Right cardiac atrium (tissue), 5 donors: Measurements from ENCODE around the gene SGCA. TPM values are rescaled to one million over a fixed set of nuclear protein-coding genes. Genes with fewer than 3 reads are reported as not detected.
A peak's percentile ranks its signal among the peaks of the same experiment; 100 is the strongest.

ENCODE experiments used
- ATAC-seq, 2 donors: fragments of 200-7000 bp; cut with Tn5 transposase; one replicate each; pipeline versions ENCODE4 v1.8.0 to v1.9.1; 2020; ENCODE audit warnings: moderate library complexity in 2 of 2, mild to moderate bottlenecking in 1 of 2
- DNase-seq, 3 donors: peaks; one replicate each; pipeline ENCODE4 v3.0.0-alpha.2; 2020
- H3K27ac ChIP-seq: one replicate; pipeline ENCODE4 v1.5.1; 2013; ENCODE audit warnings: mild to moderate bottlenecking, low read length, control low read depth, moderate library complexity
- H3K27me3 ChIP-seq: one replicate; pipeline ENCODE4 v1.6.1; 2013; ENCODE audit not compliant: control insufficient read depth, insufficient read depth
- H3K4me1 ChIP-seq: one replicate; pipeline ENCODE4 v1.6.1; 2013; ENCODE audit warnings: low read length; ENCODE audit not compliant: control insufficient read depth, insufficient read depth
- H3K4me3 ChIP-seq: one replicate; pipeline ENCODE4 v1.5.1; 2013; ENCODE audit warnings: low read length, control low read depth
- H3K9me3 ChIP-seq: one replicate; pipeline ENCODE4 v1.6.1; 2013; ENCODE audit warnings: low read length; ENCODE audit not compliant: control insufficient read depth
- WGBS: extraction: QIAGEN DNeasy Blood & Tissue Kit; methylation state at CpG from one replicate; pipeline ENCODE4 v1.1.7; 2013; 5-methylcytosine and 5-hydroxymethylcytosine counted together
- intact Hi-C, 4 donors: fragments of 100-400 bp; cut with DNase I; formaldehyde crosslinking; loops; one replicate each; pipeline versions ENCODE4 v1.11.0 to v1.14.0; 2022 to 2023
- long read RNA-seq, 4 donors: library from polyadenylated mRNA; unstranded; transcript quantifications; one replicate each; pipeline ENCODE4 v2.0.0, GENCODE V29; 2020 to 2021
- polyA plus RNA-seq: library from polyadenylated mRNA; stranded (reverse); fragments of 200-250 nt; gene quantifications from one replicate; pipeline ENCODE4 v1.2.3, GENCODE V29; 2013
- total RNA-seq, 4 donors: library from RNA; stranded (reverse); fragmentation: NEBNext Ultra II Directional; extraction: Animal tissue kit (Norgen Biotek cat#: 25700); gene quantifications; one replicate each; pipeline ENCODE4 v1.2.1, GENCODE V29; 2021
- donor health status: healthy with polysubstance abuse.
- donor health status: DM: no; HTN: yes; CAD: no.
- donor health status: DM: no; HTN: no; CAD: no.
- donor health status: DM: no; HTN: yes; CAD: no; lungs with severe emphysema.
- donor health status: DM: yes; HTN: yes; CAD: no.

The SGCA gene
- total RNA-seq (100 to 1,000 TPM; 127 to 150 (median 133) TPM), polyA plus RNA-seq (156 TPM)
- long read RNA-seq, donor 1, transcript SGCA-202 (8 exons, 1,057 nt) = minor isoform, 37 of 235 reads
- long read RNA-seq, donor 1, transcript SGCA-201 (10 exons, 1,432 nt) = major isoform, 93 of 235 reads
- long read RNA-seq, donor 1, partial matches to known transcripts = 58 of 235 reads
- long read RNA-seq, donor 1, other reads (novel, unspliced or antisense) = 46 of 235 reads
- long read RNA-seq, donor 2, transcript SGCA-202 (8 exons, 1,057 nt) = minor isoform, 33 of 144 reads
- long read RNA-seq, donor 2, transcript SGCA-201 (10 exons, 1,432 nt) = major isoform, 65 of 144 reads
- long read RNA-seq, donor 2, partial matches to known transcripts = 12 of 144 reads
- long read RNA-seq, donor 2, other reads (novel, unspliced or antisense) = 34 of 144 reads
- long read RNA-seq, donor 3, transcript SGCA-201 (10 exons, 1,432 nt) = major isoform, 323 of 536 reads
- long read RNA-seq, donor 3, transcript SGCA-202 (8 exons, 1,057 nt) = minor isoform, 47 of 536 reads
- long read RNA-seq, donor 3, partial matches to known transcripts = 72 of 536 reads
- long read RNA-seq, donor 3, other reads (novel, unspliced or antisense) = 94 of 536 reads
- long read RNA-seq, donor 4, transcript SGCA-202 (8 exons, 1,057 nt) = minor isoform, 22 of 120 reads
- long read RNA-seq, donor 4, transcript SGCA-201 (10 exons, 1,432 nt) = major isoform, 56 of 120 reads
- long read RNA-seq, donor 4, partial matches to known transcripts = 12 of 120 reads
- long read RNA-seq, donor 4, other reads (novel, unspliced or antisense) = 30 of 120 reads

GRCh38 chr17:50165867-50166517 is at the start of gene SGCA:
SGCA (plus strand) TSS chr17:50166005; CDS start chr17:50166041, 36 bp downstream.
- ATAC-seq (peak; percentile 34 to 55), DNase-seq (peak; percentile 31 to 84 (median 81))
- WGBS = 37% methylated on average over 15 of the region's 15 CpGs
- Histone ChIP-seq H3K27ac (peak within 1 kb of the TSS; percentile 88), H3K4me1 (no peaks in the 10 kb centered on the region), H3K27me3 (no peaks in the 10 kb centered on the region), H3K9me3 (no peaks in the 10 kb centered on the region), H3K4me3 (peak within 1 kb of the TSS; percentile 27)
- intact Hi-C loops = loop anchor here in 3 of 4 donors (5.0 to 10.0 kb wide), 2 partner anchors 49 to 51 kb away; no protein-coding TSS in a partner anchor

DNA sequence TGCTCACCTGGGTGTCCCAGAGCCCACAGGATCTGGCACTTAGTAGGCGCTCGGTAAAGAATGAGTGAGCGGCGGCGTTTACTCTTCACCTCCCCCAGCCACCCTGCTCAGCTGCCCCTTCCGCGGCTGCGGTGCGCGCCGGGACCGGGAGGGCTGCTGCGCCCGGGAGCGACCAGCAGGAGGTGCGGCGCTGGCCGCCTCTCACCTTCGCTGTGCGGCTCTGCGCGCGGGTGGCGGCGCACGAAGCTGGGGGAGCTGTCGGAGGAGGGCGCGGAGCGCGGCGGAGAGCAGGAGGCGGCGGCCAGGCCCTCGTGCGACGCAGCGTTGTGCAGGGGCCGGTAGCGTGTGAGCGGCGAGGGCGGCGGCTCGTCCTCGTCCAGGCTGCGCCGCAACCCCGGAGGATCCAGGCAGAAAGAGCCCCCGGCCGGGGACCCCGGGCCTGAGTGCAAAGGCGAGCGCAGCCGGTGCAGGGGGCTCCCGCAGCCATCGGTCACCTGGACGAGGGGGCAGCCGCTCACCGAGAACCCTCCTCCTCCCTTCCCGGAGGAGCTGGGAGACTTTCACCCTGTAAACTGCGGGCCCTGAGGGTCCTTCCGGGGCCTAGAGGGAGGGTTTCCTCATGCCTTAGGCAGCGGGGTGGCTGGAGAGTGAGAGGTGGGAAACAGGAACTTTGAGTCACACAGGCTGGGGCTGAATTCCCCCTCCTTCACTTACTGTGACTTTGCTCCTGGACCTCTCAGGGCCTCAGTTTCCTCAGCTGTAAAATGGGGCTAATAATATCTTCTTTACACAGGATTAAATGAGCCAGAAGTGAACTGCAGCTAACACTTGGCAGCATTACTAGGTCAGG is 48.4 kb upstream of the SGCA start:
- H3K27ac ChIP-seq = no peak overlapping the region
- 16% methylated on average over 64 of the region's 64 CpGs for WGBS
- intact Hi-C loops = loop anchor here in 3 of 4 donors (5.0 to 10.0 kb wide), 2 partner anchors 47 to 50 kb away; partner anchors contain the start of gene SGCA (in 3 of the 3)
- H3K9me3 ChIP-seq = no peaks in the 10 kb centered on the region
- DNase-seq = peak; percentile 64 to 85 (median 84)
- no peaks in the 10 kb centered on the region for H3K27me3 ChIP-seq
- H3K4me3 ChIP-seq = no peak overlapping the region
- ATAC-seq = peak; percentile 58 to 66
- H3K4me1 ChIP-seq = peaks cover 2% of the 10 kb centered on the region

DNA sequence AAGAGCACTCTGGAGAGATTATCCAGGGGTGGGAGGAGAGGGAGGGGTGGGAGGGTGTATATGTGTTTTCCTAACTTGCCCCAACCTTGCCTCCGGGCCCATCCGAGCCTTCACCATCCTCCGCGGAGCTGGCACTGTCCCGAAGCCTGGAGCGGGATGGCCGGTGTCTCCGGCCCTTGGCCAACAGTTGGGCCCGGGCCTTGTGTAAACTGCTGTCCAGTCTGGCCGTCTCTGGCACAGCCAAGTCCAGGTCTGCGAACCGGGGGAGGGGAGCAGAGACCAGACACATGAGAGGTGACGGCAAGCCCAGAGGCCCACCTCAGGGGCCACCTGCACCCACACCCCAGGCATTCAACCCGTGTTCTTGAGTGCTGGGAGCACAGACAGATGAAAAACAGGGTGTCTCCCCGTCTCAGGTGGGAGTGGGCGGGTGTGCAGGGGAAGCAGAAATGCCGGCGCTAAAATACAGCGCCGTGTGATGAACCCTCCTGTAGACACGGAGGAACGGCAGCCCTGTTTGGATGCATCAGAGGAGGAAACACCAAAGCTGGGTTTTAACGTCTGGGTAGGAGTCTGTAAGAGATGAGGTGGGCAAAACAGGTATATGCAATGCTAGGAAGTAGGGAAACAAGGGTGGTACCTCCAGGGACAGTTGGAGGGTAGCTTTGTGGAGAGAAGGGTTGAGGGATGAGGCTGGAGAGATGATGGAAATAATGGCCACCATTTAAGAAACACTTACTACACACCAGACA is 47.6 kb upstream of the SGCA start:
- intact Hi-C loops = loop anchor here in 3 of 4 donors (5.0 to 10.0 kb wide), 2 partner anchors 47 to 49 kb away; partner anchors contain the start of gene SGCA (in 3 of the 3)
- ATAC-seq (no peak), DNase-seq (no peak)
- Histone ChIP-seq H3K9me3 (no peaks in the 10 kb centered on the region), H3K4me1 (no peaks in the 10 kb centered on the region), H3K27ac (no peak overlapping the region), H3K4me3 (no peak overlapping the region), H3K27me3 (no peaks in the 10 kb centered on the region)
- WGBS = 77% methylated on average over 23 of the region's 23 CpGs

DNA sequence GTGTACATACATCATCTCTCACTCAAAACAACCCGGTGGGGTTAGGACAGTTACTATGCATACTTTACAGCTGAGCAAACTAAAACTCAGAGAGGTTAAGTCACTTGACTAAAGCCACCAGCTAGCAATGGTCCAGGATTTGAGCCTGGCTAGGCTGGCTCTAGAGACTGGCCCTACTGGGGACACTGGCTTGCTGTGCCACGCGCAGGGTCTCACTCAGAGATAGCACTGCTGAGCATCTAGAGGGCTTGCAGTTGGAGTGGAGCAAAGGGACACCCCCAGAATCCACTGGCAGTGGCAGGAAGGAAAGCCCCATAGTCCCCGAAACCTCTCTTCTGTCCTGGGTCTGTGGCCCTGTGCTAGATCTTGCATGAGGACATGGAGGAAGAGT is 47.0 kb upstream of the SGCA start:
- Histone ChIP-seq H3K27ac (no peak overlapping the region), H3K9me3 (no peaks in the 10 kb centered on the region), H3K4me3 (no peak overlapping the region), H3K4me1 (no peaks in the 10 kb centered on the region), H3K27me3 (no peaks in the 10 kb centered on the region)
- no peak for DNase-seq
- intact Hi-C loops = loop anchor here in 3 of 4 donors (5.0 to 10.0 kb wide), 2 partner anchors 46 to 48 kb away; partner anchors contain the start of gene SGCA (in 3 of the 3)
- 94% methylated on average over 4 of the region's 4 CpGs for WGBS
- ATAC-seq = no peak

- intact Hi-C loops = no loop called here
Measured at GRCh38 chr17:50120475-50121253, 45.1 kb upstream of the SGCA start.

DNA sequence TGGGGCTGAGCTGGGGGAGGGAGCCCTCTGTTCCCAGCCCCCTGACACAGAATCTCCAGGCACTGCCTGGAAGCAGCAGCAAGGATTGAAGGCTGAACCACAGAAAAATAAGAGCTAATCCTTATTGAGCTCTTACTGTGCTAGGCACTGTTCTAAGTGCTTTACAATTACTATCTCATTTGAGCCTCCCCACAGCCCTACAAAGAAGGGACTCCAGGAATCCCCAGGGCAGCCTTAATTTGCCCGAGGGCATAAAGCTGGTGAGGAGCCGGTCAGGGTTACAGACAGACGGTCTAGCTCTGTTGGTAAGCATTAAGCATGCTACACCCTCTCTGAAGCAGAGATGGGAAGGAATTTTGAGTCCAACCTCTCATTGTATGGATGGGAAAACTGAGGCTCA is 42.9 kb upstream of the SGCA start:
- WGBS = 93% methylated on average over 3 of the region's 3 CpGs

More at GRCh38 chr17:50120475-50121253, 45.1 kb upstream of the SGCA start:
- H3K27me3 ChIP-seq = no peaks in the 10 kb centered on the region
- H3K9me3 ChIP-seq = no peaks in the 10 kb centered on the region
- H3K4me1 ChIP-seq = no peaks in the 10 kb centered on the region
- H3K27ac ChIP-seq = no peak overlapping the region
- H3K4me3 ChIP-seq = no peak overlapping the region
- no peak for DNase-seq
- no peak for ATAC-seq
- WGBS = 91% methylated on average over 7 of the region's 7 CpGs

GRCh38 chr17:50123649-50124349 is 42.0 kb upstream of the SGCA start:
- Histone ChIP-seq H3K4me1 (peaks cover 5% of the 10 kb centered on the region), H3K4me3 (no peak overlapping the region), H3K9me3 (no peaks in the 10 kb centered on the region), H3K27ac (no peak overlapping the region), H3K27me3 (no peaks in the 10 kb centered on the region)
- intact Hi-C loops = no loop called here
- 41% methylated on average over 12 of the region's 12 CpGs for WGBS
- peak in 1 of 2 donors; percentile 9 for ATAC-seq
- peak in 2 of 3 donors; percentile 65 to 69 for DNase-seq

More for the DNA sequence above, 42.9 kb upstream of the SGCA start:
- H3K27ac ChIP-seq = no peak overlapping the region
- no peaks in the 10 kb centered on the region for H3K9me3 ChIP-seq
- no peak overlapping the region for H3K4me3 ChIP-seq
- ATAC-seq (no peak), DNase-seq (no peak)
- no peaks in the 10 kb centered on the region for H3K27me3 ChIP-seq
- intact Hi-C loops = no loop called here
- H3K4me1 ChIP-seq = no peaks in the 10 kb centered on the region

DNA sequence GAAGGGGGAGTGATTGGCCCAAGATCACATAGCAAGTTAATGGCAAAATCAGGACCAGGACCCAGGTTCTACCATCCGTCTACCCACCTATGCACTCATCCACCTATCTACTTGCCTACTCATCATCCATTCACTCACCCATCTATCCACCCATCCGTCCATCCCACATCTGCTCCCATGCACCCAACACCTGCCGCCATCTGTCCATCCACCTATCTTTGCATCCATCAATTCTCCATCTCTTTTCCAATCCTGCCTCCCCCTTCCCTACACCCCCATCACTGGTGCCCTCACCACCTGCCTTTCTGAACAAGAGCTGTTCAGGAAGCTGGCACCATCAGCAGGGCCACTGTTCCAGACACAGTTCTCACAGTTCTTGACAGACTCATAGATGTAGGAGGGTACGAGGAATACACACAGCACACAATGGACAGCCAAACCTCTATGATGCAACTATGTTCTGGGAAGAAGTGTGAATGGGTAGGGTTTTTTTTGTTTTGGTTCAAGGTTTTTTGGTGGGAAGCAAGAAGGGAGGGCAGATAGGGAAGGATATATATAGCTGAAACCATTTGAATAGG is 40.3 kb upstream of the SGCA start:
- ATAC-seq (no peak), DNase-seq (peak in 1 of 3 donors; percentile 15)
- 94% methylated on average over 4 of the region's 4 CpGs for WGBS
- intact Hi-C loops = no loop called here
- H3K27ac ChIP-seq = no peak overlapping the region
- no peaks in the 10 kb centered on the region for H3K27me3 ChIP-seq
- H3K4me1 ChIP-seq = peaks cover 7% of the 10 kb centered on the region
- H3K4me3 ChIP-seq = no peak overlapping the region
- no peaks in the 10 kb centered on the region for H3K9me3 ChIP-seq
